Psoas muscle (tissue), 8 donors: Measurements from ENCODE around the gene MT1M. TPM values are rescaled to one million over a fixed set of nuclear protein-coding genes. Genes with fewer than 3 reads are reported as not detected.

Experiments
- ATAC-seq, 4 donors: fragments of 200-7000 bp; cut with Tn5 transposase; one replicate each; pipeline ENCODE4 v1.9.1; 2020; ENCODE audit warnings: moderate library complexity in 3 of 4, mild to moderate bottlenecking in 2 of 4
- DNase-seq, 2 donors: peaks; one replicate each; pipeline ENCODE4 v3.0.0-alpha.2; 2020
- H3K27ac ChIP-seq: fragments of 200-600 bp; one replicate; pipeline ENCODE4 v1.8.0; 2022
- H3K27me3 ChIP-seq, 3 donors: fragments of 200-600 bp in 1 of 3; one replicate each; pipeline versions ENCODE4 v1.6.1 to v1.8.0; 2013 to 2022; ENCODE audit warnings: low read length in 2 of 3, mild to moderate bottlenecking in 2 of 3, moderate library complexity in 1 of 3; ENCODE audit not compliant: insufficient read depth in 3 of 3
- H3K36me3 ChIP-seq, 2 donors: fragments of 200-600 bp in 1 of 2; one replicate each; pipeline versions ENCODE4 v1.6.1 to v1.8.0; 2013 to 2022; ENCODE audit warnings: low read depth in 1 of 2, mild to moderate bottlenecking in 1 of 2, moderate library complexity in 1 of 2; ENCODE audit not compliant: insufficient read depth in 1 of 2
- H3K4me1 ChIP-seq: fragments of 200-600 bp; one replicate; pipeline ENCODE4 v1.8.0; 2022
- H3K4me3 ChIP-seq: fragments of 200-600 bp; one replicate; pipeline ENCODE4 v1.8.0; 2022; ENCODE audit warnings: mild to moderate bottlenecking
- H3K9me3 ChIP-seq: fragments of 200-600 bp; one replicate; pipeline ENCODE4 v1.8.0; 2022
- CTCF ChIP-seq: fragments of 200-600 bp; IDR thresholded peaks from one replicate; pipeline ENCODE4 v1.8.0; 2022; ENCODE audit warnings: antibody characterized with exemption
- WGBS, 3 donors: extraction: QIAGEN DNeasy Blood & Tissue Kit; methylation state at CpG; one replicate each; pipeline versions ENCODE4 v1.1.6 to v1.1.7; 2013; 5-methylcytosine and 5-hydroxymethylcytosine counted together
- intact Hi-C, 2 donors: fragments of 100-400 bp; cut with DNase I; formaldehyde crosslinking; loops; one replicate each; pipeline versions ENCODE4 v1.11.0 to v1.14.2; 2022
- polyA plus RNA-seq, 3 donors: library from polyadenylated mRNA; stranded (reverse); fragments of 200-250 nt; gene quantifications; one replicate each; pipeline ENCODE4 v1.2.3, GENCODE V29; 2013
- total RNA-seq, 4 donors: library from RNA; stranded (reverse); fragmentation: NEBNext Ultra II Directional in 2 of 4; extraction: Animal tissue kit (Norgen Biotek cat#: 25700) in 2 of 4; gene quantifications; one replicate each; pipeline versions ENCODE4 v1.2.1 to v1.2.4, GENCODE V29; 2021 to 2023
- donor health status: healthy with polysubstance abuse.
- donor health status: DM: no; HTN: no; CAD: no; lungs with moderate emphysema.
- donor health status: Bipolar disorder and iron deficiency.
- donor health status: healthy.
- donor health status: DM: yes; HTN: yes; CAD: no.
- donor health status: DM: no; HTN: no; CAD: no.
- donor health status: DM: no; HTN: no; CAD: no.
- donor health status: DM: yes; HTN: yes; CAD: no.

Gene MT1M
- total and polyA plus RNA-seq, 7 donors: 1.4 to 569 (median 22.8) TPM

GRCh38 chr16:56610017-56610608 lies 22.3 kb upstream of the MT1M start:
- no peak for TF ChIP-seq CTCF
- 3 to 7% (median 6%) methylated on average over 10 of the region's 10 CpGs for WGBS, 3 donors
- no peaks in the 10 kb centered on the region for H3K36me3 ChIP-seq
- H3K4me3 ChIP-seq: peak overlapping the region; percentile 89
- peaks cover 56% of the 10 kb centered on the region for H3K4me1 ChIP-seq
- no peaks in the 10 kb centered on the region for H3K27me3 ChIP-seq
- intact Hi-C loops: no loop called here
- H3K9me3 ChIP-seq: no peaks in the 10 kb centered on the region
- H3K27ac ChIP-seq: peak overlapping the region; percentile 99
- DNase-seq (peak; percentile 74 to 81), ATAC-seq (peak; percentile 12 to 34 (median 26))

GRCh38 chr16:56610609-56611111 lies 21.8 kb upstream of the MT1M start:
- H3K36me3 ChIP-seq: no peaks in the 10 kb centered on the region
- DNase-seq: no peak
- H3K27me3 ChIP-seq: no peaks in the 10 kb centered on the region
- intact Hi-C loops: no loop called here
- H3K4me1 ChIP-seq: peaks cover 50% of the 10 kb centered on the region
- H3K9me3 ChIP-seq: no peaks in the 10 kb centered on the region
- 7 to 19% (median 11%) methylated on average over 2 of the region's 2 CpGs for WGBS, 3 donors
- peak in 1 of 4 donors; percentile 5 for ATAC-seq
- TF ChIP-seq CTCF: no peak
- H3K27ac ChIP-seq: peak overlapping the region; percentile 99
- H3K4me3 ChIP-seq: peak overlapping the region; percentile 89

- Histone ChIP-seq H3K4me1 (peaks cover 43% of the 10 kb centered on the region), H3K4me3 (peak overlapping the region; percentile 89), H3K9me3 (no peaks in the 10 kb centered on the region), H3K36me3 (no peaks in the 10 kb centered on the region), H3K27ac (peak overlapping the region; percentile 99), H3K27me3 (no peaks in the 10 kb centered on the region)
- TF ChIP-seq CTCF: no peak
- 14 to 17% (median 17%) methylated on average over 2 of the region's 2 CpGs for WGBS, 3 donors
- intact Hi-C loops: no loop called here
- DNase-seq (peak; percentile 84 to 89), ATAC-seq (peak; percentile 57 to 62 (median 60))
These were observed 21.1 kb upstream of the MT1M start for GRCh38 chr16:56611281-56611833.

GRCh38 chr16:56613706-56614105 lies 18.8 kb upstream of the MT1M start:
- DNase-seq: no peak
- no peak for ATAC-seq
- no peak overlapping the region for H3K4me3 ChIP-seq
- no peak overlapping the region for H3K27ac ChIP-seq
- peaks cover 35% of the 10 kb centered on the region for H3K4me1 ChIP-seq
- no peaks in the 10 kb centered on the region for H3K27me3 ChIP-seq
- H3K9me3 ChIP-seq: no peaks in the 10 kb centered on the region
- no peaks in the 10 kb centered on the region for H3K36me3 ChIP-seq
- TF ChIP-seq CTCF: no peak
- intact Hi-C loops: no loop called here
